Measurements from ENCODE around the gene SIRT1.

Gene SIRT1

GRCh38 chr10:67852761-67853160 lies 31.7 kb upstream of the SIRT1 start:
- WGBS (ENCODE audit: extremely low coverage, insufficient coverage, low lambda C conversion rate), result no CpG with 5 or more reads among the region's 5 CpGs

GRCh38 chr10:67853512-67853911 lies 30.9 kb upstream of the SIRT1 start:
- Histone ChIP-seq H4K8ac (ENCODE audit: low read depth, low read length) (no peak overlapping the region), H3K23ac (ENCODE audit: low read length) (no peak overlapping the region), H3K4me2 (ENCODE audit: low read length) (no peak overlapping the region), H2BK5ac (ENCODE audit: low read length) (no peak overlapping the region), H4K5ac (ENCODE audit: low read length) (no peak overlapping the region), H3K9ac (ENCODE audit: low read length) (no peak overlapping the region), H2BK15ac (replicated peaks; ENCODE audit: low read depth) (no peak overlapping the region), H3K4me3 (ENCODE audit: low read length) (no peak overlapping the region), H3K79me1 (ENCODE audit: low read length) (no peaks in the 10 kb centered on the region), H3K27me3 (ENCODE audit: insufficient read depth, low read length, poor library complexity) (no peaks in the 10 kb centered on the region), H2AK5ac (ENCODE audit: low read length) (no peak overlapping the region), H3K79me2 (ENCODE audit: control insufficient read depth, insufficient read depth, low read length) (no peaks in the 10 kb centered on the region), H3K36me3 (ENCODE audit: control insufficient read depth, insufficient read depth, low read length) (no peaks in the 10 kb centered on the region), H2BK120ac (ENCODE audit: low read depth, low read length) (no peak overlapping the region), H3K27ac (ENCODE audit: low read depth, low read length) (no peak overlapping the region), H3K4ac (ENCODE audit: low read depth, low read length) (no peak overlapping the region), H3K18ac (ENCODE audit: low read length) (no peak overlapping the region), H3K4me1 (ENCODE audit: control insufficient read depth, low read depth, low read length) (no peaks in the 10 kb centered on the region), H3K56ac (ENCODE audit: low read length) (no peak overlapping the region)
- DNase-seq, result no peak
- WGBS (ENCODE audit: extremely low coverage, insufficient coverage, low lambda C conversion rate), result no CpG with 5 or more reads among the region's 3 CpGs

More at GRCh38 chr10:67852761-67853160, 31.7 kb upstream of the SIRT1 start:
- Histone ChIP-seq H2BK15ac (replicated peaks; ENCODE audit: low read depth) (no peak overlapping the region), H3K79me1 (ENCODE audit: low read length) (no peaks in the 10 kb centered on the region), H3K4me2 (ENCODE audit: low read length) (no peak overlapping the region), H3K27me3 (ENCODE audit: insufficient read depth, low read length, poor library complexity) (no peaks in the 10 kb centered on the region), H2BK120ac (ENCODE audit: low read depth, low read length) (no peak overlapping the region), H2AK5ac (ENCODE audit: low read length) (no peak overlapping the region), H4K8ac (ENCODE audit: low read depth, low read length) (no peak overlapping the region), H3K18ac (ENCODE audit: low read length) (no peak overlapping the region), H3K4ac (ENCODE audit: low read depth, low read length) (no peak overlapping the region), H3K27ac (ENCODE audit: low read depth, low read length) (no peak overlapping the region), H3K4me3 (ENCODE audit: low read length) (no peak overlapping the region), H3K36me3 (ENCODE audit: control insufficient read depth, insufficient read depth, low read length) (no peaks in the 10 kb centered on the region), H3K79me2 (ENCODE audit: control insufficient read depth, insufficient read depth, low read length) (no peaks in the 10 kb centered on the region), H3K9ac (ENCODE audit: low read length) (no peak overlapping the region), H3K23ac (ENCODE audit: low read length) (no peak overlapping the region), H3K56ac (ENCODE audit: low read length) (no peak overlapping the region), H3K4me1 (ENCODE audit: control insufficient read depth, low read depth, low read length) (no peaks in the 10 kb centered on the region), H4K5ac (ENCODE audit: low read length) (no peak overlapping the region), H2BK5ac (ENCODE audit: low read length) (no peak overlapping the region)
- no peak for DNase-seq

GRCh38 chr10:67858971-67859370 lies 25.5 kb upstream of the SIRT1 start:
- Histone ChIP-seq H3K23ac (ENCODE audit: low read length) (no peak overlapping the region), H3K4ac (ENCODE audit: low read depth, low read length) (no peak overlapping the region), H3K36me3 (ENCODE audit: control insufficient read depth, insufficient read depth, low read length) (no peaks in the 10 kb centered on the region), H3K79me2 (ENCODE audit: control insufficient read depth, insufficient read depth, low read length) (no peaks in the 10 kb centered on the region), H4K8ac (ENCODE audit: low read depth, low read length) (no peak overlapping the region), H3K27ac (ENCODE audit: low read depth, low read length) (no peak overlapping the region), H3K18ac (ENCODE audit: low read length) (no peak overlapping the region), H3K4me2 (ENCODE audit: low read length) (no peak overlapping the region), H3K9ac (ENCODE audit: low read length) (no peak overlapping the region), H2BK120ac (ENCODE audit: low read depth, low read length) (no peak overlapping the region), H2BK15ac (replicated peaks; ENCODE audit: low read depth) (no peak overlapping the region), H3K27me3 (ENCODE audit: insufficient read depth, low read length, poor library complexity) (no peaks in the 10 kb centered on the region), H4K5ac (ENCODE audit: low read length) (no peak overlapping the region), H3K4me1 (ENCODE audit: control insufficient read depth, low read depth, low read length) (peaks cover 8% of the 10 kb centered on the region), H3K4me3 (ENCODE audit: low read length) (no peak overlapping the region), H3K56ac (ENCODE audit: low read length) (no peak overlapping the region), H3K79me1 (ENCODE audit: low read length) (no peaks in the 10 kb centered on the region), H2AK5ac (ENCODE audit: low read length) (no peak overlapping the region), H2BK5ac (ENCODE audit: low read length) (no peak overlapping the region)
- WGBS (ENCODE audit: extremely low coverage, insufficient coverage, low lambda C conversion rate), result 100% methylated on average over 1 of the region's 2 CpGs
- no peak for DNase-seq

- Histone ChIP-seq H3K9ac (ENCODE audit: low read length) (peak overlapping the region; percentile 27), H4K8ac (ENCODE audit: low read depth, low read length) (no peak overlapping the region), H3K27me3 (ENCODE audit: insufficient read depth, low read length, poor library complexity) (no peaks in the 10 kb centered on the region), H3K18ac (ENCODE audit: low read length) (no peak overlapping the region), H3K36me3 (ENCODE audit: control insufficient read depth, insufficient read depth, low read length) (no peaks in the 10 kb centered on the region), H2BK120ac (ENCODE audit: low read depth, low read length) (peak overlapping the region; percentile 78), H3K23ac (ENCODE audit: low read length) (no peak overlapping the region), H2BK5ac (ENCODE audit: low read length) (peak overlapping the region; percentile 54), H4K5ac (ENCODE audit: low read length) (no peak overlapping the region), H3K56ac (ENCODE audit: low read length) (peak overlapping the region; percentile 76), H2BK15ac (replicated peaks; ENCODE audit: low read depth) (no peak overlapping the region), H3K79me1 (ENCODE audit: low read length) (no peaks in the 10 kb centered on the region), H3K4me3 (ENCODE audit: low read length) (no peak overlapping the region), H3K27ac (ENCODE audit: low read depth, low read length) (no peak overlapping the region), H3K4me1 (ENCODE audit: control insufficient read depth, low read depth, low read length) (peaks cover 8% of the 10 kb centered on the region), H2AK5ac (ENCODE audit: low read length) (no peak overlapping the region), H3K79me2 (ENCODE audit: control insufficient read depth, insufficient read depth, low read length) (no peaks in the 10 kb centered on the region), H3K4ac (ENCODE audit: low read depth, low read length) (peak overlapping the region; percentile 81), H3K4me2 (ENCODE audit: low read length) (no peak overlapping the region)
- no CpG with 5 or more reads among the region's 4 CpGs for WGBS (ENCODE audit: extremely low coverage, insufficient coverage, low lambda C conversion rate)
- peak; percentile 82 for DNase-seq
Measured at GRCh38 chr10:67861750-67862432, 22.6 kb upstream of the SIRT1 start.

- no peaks in the 10 kb centered on the region for H3K36me3 ChIP-seq (ENCODE audit: control insufficient read depth, insufficient read depth, low read length)
- no peak overlapping the region for H2BK120ac ChIP-seq (ENCODE audit: low read depth, low read length)
- WGBS (ENCODE audit: extremely low coverage, insufficient coverage, low lambda C conversion rate), result no CpG with 5 or more reads among the region's 2 CpGs
- no peak for DNase-seq
- peaks cover 8% of the 10 kb centered on the region for H3K4me1 ChIP-seq (ENCODE audit: control insufficient read depth, low read depth, low read length)
- H3K27me3 ChIP-seq (ENCODE audit: insufficient read depth, low read length, poor library complexity), result no peaks in the 10 kb centered on the region
- H2AK5ac ChIP-seq (ENCODE audit: low read length), result no peak overlapping the region
- H4K8ac ChIP-seq (ENCODE audit: low read depth, low read length), result no peak overlapping the region
- no peak overlapping the region for H3K18ac ChIP-seq (ENCODE audit: low read length)
- H3K4me3 ChIP-seq (ENCODE audit: low read length), result no peak overlapping the region
- no peaks in the 10 kb centered on the region for H3K79me2 ChIP-seq (ENCODE audit: control insufficient read depth, insufficient read depth, low read length)
- H3K23ac ChIP-seq (ENCODE audit: low read length), result no peak overlapping the region
- no peaks in the 10 kb centered on the region for H3K79me1 ChIP-seq (ENCODE audit: low read length)
- H3K9ac ChIP-seq (ENCODE audit: low read length), result no peak overlapping the region
- H2BK5ac ChIP-seq (ENCODE audit: low read length), result no peak overlapping the region
- no peak overlapping the region for H4K5ac ChIP-seq (ENCODE audit: low read length)
- no peak overlapping the region for H3K4ac ChIP-seq (ENCODE audit: low read depth, low read length)
- H3K27ac ChIP-seq (ENCODE audit: low read depth, low read length), result no peak overlapping the region
- no peak overlapping the region for H2BK15ac ChIP-seq (replicated peaks; ENCODE audit: low read depth)
- H3K56ac ChIP-seq (ENCODE audit: low read length), result no peak overlapping the region
- no peak overlapping the region for H3K4me2 ChIP-seq (ENCODE audit: low read length)
Measured at GRCh38 chr10:67863094-67863493, 21.4 kb upstream of the SIRT1 start.

Data from mesendoderm (in vitro differentiated cells).